ENCODE measurements around the gene NUP58. TPM values are rescaled to one million over a fixed set of nuclear protein-coding genes. Genes with fewer than 3 reads are reported as not detected.

Gene NUP58
- total RNA-seq, 1 experiment from 2014 or later = 101 TPM

- Histone ChIP-seq H3K27ac (ENCODE audit: low read depth, low read length) (peak within 1 kb of the TSS; percentile 74), H3K4me1 (ENCODE audit: control insufficient read depth in 1 of 2, insufficient read depth in 2 of 2, low read length in 2 of 2) (peaks cover 10 to 20% of the 10 kb centered on the region in 2 experiments), H3K9me2 (ENCODE audit: insufficient read depth) (no peaks in the 10 kb centered on the region), H3K9ac (ENCODE audit: low read length) (peak within 1 kb of the TSS; percentile 82), H3K79me2 (ENCODE audit: insufficient read depth, low read length) (peaks cover 33% of the 10 kb centered on the region), H3K4me2 (ENCODE audit: low read length) (peak within 1 kb of the TSS; percentile 78), H3K9me3 (ENCODE audit: control insufficient read depth in 1 of 2, insufficient read depth in 1 of 2, low read depth in 1 of 2, low read length in 2 of 2) (no peaks in the 10 kb centered on the region), H3K4me3 (replicated peaks in 1 of 2; ENCODE audit: low read depth in 1 of 2, low read length in 2 of 2) (peak within 1 kb of the TSS; percentile 76 to 93), H3K27me3 (ENCODE audit: insufficient read depth, low read length) (no peaks in the 10 kb centered on the region), H2AFZ (ENCODE audit: low read depth, low read length, poor library complexity, severe bottlenecking) (peak within 1 kb of the TSS; percentile 93), H4K20me1 (ENCODE audit: insufficient read depth) (no peaks in the 10 kb centered on the region), H3K36me3 (ENCODE audit: control insufficient read depth in 1 of 2, insufficient read depth in 2 of 2, low read length in 2 of 2) (no peaks in the 10 kb centered on the region)
- no TSS peak for BruUV-seq (replicated peaks)
- POLR2A ChIA-PET = interaction anchor here (1.2 kb wide), 1 partner anchor 11 kb away, joined by 3 read pairs; no protein-coding TSS in a partner anchor
- RAD21 ChIA-PET (ENCODE audit: low non-redundant PET in 1 of 2, low total read pairs in 2 of 2, uncharacterized antibody in 2 of 2, unreplicated experiment in 2 of 2) = no interaction called here
- CTCF ChIA-PET = interaction anchor here (0.8 to 1.5 kb wide), 2 partner anchors 11 to 16 kb away, joined by 3 to 7 read pairs; no protein-coding TSS in a partner anchor
- DNase-seq (ENCODE audit: low read depth, low spot score) (peak; percentile 51), ATAC-seq (peak; percentile 87)
- intact Hi-C loops (cut with micrococcal nuclease) = loop anchor here (10.0 kb wide), 1 partner anchor 62 kb away; no protein-coding TSS in a partner anchor
- TF ChIP-seq TCF7L2 (IDR thresholded peaks at IDR 0.05; ENCODE audit: borderline replicate concordance, extremely low read depth, insufficient read depth, insufficient read length) (peak; percentile 75), POLR2A (IDR thresholded peaks at IDR 0.05; ENCODE audit: borderline replicate concordance, extremely low read depth, insufficient read depth, insufficient read length) (no peak), SP1 (IDR thresholded peaks at IDR 0.05; ENCODE audit: low read depth) (peak; percentile 37; the same call in 1 of the 2 replicates), EZH2phosphoT487 (IDR thresholded peaks at IDR 0.05; ENCODE audit: borderline replicate concordance) (no peak), ZBTB33 (IDR thresholded peaks at IDR 0.05; ENCODE audit: extremely low read depth, insufficient replicate concordance, low read length) (no peak), SIN3A (IDR thresholded peaks at IDR 0.05; ENCODE audit: low read depth) (no peak; the same call in 1 of the 2 replicates), REST (IDR thresholded peaks at IDR 0.05; ENCODE audit: low read depth) (no peak), SRF (IDR thresholded peaks at IDR 0.05; ENCODE audit: low read depth) (peak; percentile 80), POLR2AphosphoS5 (IDR thresholded peaks at IDR 0.05; ENCODE audit: low read depth, low read length) (peak; percentile 76), EGR1 (IDR thresholded peaks at IDR 0.05; ENCODE audit: low read depth) (no peak), ZNF274 (IDR thresholded peaks at IDR 0.05; ENCODE audit: low read depth, low read length) (no peak), JUND (IDR thresholded peaks at IDR 0.05) (no peak), ZFX (IDR thresholded peaks at IDR 0.05) (peak; percentile 88), RAD21 (IDR thresholded peaks at IDR 0.05; ENCODE audit: low read depth) (0 out of 2 replicates have a peak, but pooled peaks have one; percentile 12), MAX (IDR thresholded peaks at IDR 0.05) (no peak; the same call in 1 of the 2 replicates), YY1 (IDR thresholded peaks at IDR 0.05; ENCODE audit: extremely low read depth, insufficient replicate concordance, low read depth, low read length) (no peak), ATF3 (IDR thresholded peaks at IDR 0.05) (no peak), ELF1 (IDR thresholded peaks at IDR 0.05; ENCODE audit: borderline replicate concordance, low read depth) (no peak), EZH2 (IDR thresholded peaks at IDR 0.05) (no peak), CBX3 (IDR thresholded peaks at IDR 0.05; ENCODE audit: low read depth) (peak; percentile 68)
Measured at GRCh38 chr13:25286969-25287961, 14.2 kb upstream of the NUP58 start, which contains the start of gene MTMR6. MTMR6 (minus strand) TSS chr13:25287488; CDS start chr13:25287247, 241 bp downstream.

All from HCT116 (cell line).